HG02678 (cell line): Measurements from ENCODE around the gene PRAME.
"Not testable (repeated sequence)": the region's sequence is repeated elsewhere in the genome, so short reads cannot be mapped to it uniquely, and the experiment has no call there.

Experiments
- ATAC-seq: cut with Tn5 transposase; IDR thresholded peaks from one replicate; pipeline ENCODE4 v1.9.1; 2021; ENCODE audit warnings: mild to moderate bottlenecking, moderate library complexity; ENCODE audit not compliant: unreplicated experiment

PRAME gene

GRCh38 chr22:22581524-22581923 lies 22.5 kb upstream of the PRAME start:
- not testable (repeated sequence) for ATAC-seq

DNA sequence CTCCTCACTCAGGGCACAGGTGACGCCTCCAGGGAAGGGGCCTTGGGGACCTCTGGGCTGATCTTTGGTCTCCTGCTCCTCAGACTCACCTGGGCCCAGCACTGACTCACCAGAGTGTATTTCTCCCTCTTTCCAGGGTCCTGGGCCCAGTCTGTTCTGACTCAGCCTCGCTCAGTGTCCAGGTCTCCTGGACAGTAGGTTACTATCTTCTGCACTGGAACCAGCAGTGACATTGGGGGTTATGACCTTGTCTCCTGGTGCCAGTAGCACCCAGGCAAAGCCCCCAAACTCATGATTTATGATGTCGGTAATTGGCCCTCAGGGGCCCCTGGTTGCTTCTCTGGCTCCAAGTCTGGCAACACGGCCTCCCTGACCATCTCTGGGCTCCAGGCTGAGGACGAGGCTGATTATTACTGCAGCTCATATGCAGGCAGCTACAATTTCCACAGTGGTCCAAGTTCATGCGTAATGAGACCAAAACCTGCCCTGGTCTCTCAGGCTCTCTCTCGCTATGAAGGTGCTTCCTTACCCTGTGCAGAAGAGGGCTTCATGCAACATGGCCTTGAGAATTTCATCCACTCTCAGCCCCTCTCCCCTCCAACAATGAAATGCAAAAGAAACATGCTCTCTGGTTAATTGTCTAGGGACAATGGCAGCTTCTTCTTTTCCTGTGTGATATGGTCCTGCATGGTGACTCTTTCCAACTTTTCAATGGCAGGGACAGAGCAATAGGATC lies 21.0 kb upstream of the PRAME start:
- no peak for ATAC-seq

DNA sequence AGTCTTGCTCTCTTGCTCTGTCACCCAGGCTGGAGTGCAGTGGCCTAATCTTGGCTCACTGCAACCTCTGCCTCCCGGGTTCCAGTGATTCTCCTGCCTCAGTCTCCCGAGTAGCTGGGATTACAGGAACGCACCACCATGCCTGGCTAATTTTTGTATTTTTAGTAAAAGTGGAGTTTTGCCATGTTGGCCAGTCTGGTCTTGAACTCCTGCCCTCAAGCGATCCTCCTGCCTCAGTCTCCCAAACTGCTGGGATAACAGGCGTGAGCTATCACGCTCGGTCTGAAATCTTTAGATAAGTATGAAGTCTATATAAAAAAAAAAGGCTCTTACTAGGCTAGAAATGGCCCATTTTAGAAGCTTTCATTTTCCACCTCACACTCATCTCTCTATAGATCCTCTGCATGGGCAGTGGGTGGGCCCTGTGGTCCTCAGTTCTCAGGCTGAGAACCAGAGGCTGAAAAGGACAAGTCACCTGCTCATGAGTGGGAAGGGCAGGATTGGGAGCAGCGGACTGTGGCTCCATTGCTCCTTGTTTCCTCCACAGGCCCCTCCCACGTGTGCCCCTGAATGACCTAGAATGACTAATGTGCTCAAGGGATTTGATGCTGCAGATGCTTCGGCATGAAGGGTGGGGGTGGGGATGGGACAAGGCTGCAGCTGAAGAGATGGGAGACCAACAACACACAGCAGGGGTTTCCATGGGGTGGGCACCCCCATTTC lies 19.8 kb upstream of the PRAME start:
- no peak for ATAC-seq

- no peak for ATAC-seq
Observed at GRCh38 chr22:22576989-22577427, 17.9 kb upstream of the PRAME start.

DNA sequence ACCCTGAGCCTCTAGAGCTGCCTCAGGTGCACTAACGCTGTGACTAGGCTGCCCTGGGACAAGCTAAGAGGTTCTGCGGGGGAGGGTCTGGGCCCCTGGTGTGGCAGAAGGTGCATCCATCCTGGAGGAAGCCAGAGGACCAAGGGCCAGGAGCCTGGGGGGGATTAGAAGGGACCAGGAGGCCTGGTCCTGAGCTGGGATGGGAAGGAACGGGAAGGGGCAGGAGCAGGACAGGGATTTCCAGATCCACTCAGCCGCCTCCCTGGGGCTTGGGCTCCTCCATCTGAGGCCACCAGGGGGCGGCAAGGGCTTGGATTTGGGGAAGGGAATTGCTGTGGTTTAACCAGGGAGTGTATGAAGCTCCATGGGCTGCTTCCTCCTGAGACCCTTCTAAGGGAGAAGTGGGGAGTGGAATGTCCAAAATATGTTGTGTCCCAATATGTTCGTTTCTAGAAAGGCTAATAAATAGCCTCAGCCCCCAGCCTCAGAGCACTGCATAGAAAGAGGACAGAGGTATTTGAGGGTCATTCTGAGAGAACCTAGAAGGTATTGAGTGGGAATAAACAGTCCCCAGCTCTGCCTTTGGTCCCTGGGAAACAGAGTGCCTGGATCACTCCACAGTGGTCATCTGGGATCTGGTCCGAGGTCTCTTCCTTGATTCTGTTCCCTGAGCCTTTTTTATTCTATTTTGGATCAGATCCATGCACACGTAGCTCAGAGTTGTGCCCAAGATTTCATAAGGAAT lies 17.4 kb upstream of the PRAME start:
- ATAC-seq: no peak

GRCh38 chr22:22574361-22574760 lies 15.3 kb upstream of the PRAME start:
- no peak for ATAC-seq

DNA sequence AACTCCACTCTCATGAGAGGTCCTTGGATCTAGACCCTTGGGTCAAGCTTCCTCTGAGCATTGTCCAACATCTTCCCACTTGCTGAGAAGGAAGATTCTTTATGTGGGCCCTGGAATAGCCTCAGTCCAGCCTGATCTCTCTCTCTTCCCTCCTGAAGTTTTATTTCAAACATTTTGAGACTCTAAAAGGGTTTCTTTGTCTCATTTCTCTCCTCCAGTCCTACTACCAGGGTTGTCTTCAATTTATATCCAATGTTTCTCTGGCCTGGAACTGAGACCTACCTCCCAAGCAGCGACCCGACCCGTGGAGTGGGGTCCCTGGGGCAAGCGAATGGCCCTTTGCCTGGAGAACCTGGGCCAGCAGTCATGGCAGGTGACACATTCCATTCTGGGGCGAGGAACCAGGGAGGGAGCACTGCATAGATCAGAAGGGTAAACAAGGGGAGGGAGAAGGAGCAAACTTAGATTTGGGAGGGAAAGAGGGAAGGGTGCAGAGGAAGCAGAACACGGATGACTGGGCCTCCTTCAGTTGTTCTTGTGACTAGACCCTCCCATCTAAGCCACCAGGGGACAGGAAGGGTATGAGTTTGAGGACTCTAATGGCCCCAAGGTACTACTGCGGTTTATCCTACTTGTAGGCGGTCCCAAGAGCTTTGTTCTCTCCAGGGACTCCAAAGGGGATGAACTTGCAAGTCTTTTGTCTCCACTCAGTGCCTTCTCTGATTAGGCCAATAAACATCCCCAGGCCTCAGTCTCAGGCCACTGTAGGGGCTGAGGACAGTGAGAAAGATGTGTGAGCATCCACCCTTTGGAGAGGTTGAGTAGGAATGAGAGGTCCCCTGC lies 14.2 kb upstream of the PRAME start:
- ATAC-seq: no peak

GRCh38 chr22:22571862-22572261 lies 12.8 kb upstream of the PRAME start:
- ATAC-seq: no peak

- ATAC-seq: no peak
Observed at GRCh38 chr22:22571429-22571828, 12.4 kb upstream of the PRAME start.

GRCh38 chr22:22569218-22569617 lies 10.2 kb upstream of the PRAME start:
- no peak for ATAC-seq

DNA sequence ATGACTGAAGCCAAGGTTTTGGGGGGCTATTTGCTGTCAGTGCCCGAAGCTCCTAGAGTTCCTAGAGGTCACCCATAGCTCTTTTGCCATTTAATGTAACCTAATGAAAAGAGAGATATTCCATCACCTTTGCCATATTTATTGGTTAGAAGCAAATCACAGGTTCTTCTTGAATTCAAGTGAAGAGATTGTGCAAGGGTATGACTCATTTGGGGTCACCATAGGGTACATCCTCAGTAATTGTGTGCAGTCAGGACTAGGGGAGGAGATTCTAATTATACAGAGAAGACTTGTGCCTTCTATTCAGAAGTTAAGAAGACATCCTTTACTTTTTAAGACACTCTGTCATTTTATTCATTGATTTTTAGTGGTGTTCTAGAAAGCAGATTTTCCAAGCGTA lies 6.9 kb upstream of the PRAME start:
- ATAC-seq: no peak

GRCh38 chr22:22558071-22558971 lies 744 bp downstream of the PRAME start:
- no peak for ATAC-seq

- no peak for ATAC-seq
Observed at GRCh38 chr22:22556995-22557925, 1.8 kb downstream of the PRAME start.

- ATAC-seq: no peak
Observed at GRCh38 chr22:22556578-22556977, 2.5 kb downstream of the PRAME start.

DNA sequence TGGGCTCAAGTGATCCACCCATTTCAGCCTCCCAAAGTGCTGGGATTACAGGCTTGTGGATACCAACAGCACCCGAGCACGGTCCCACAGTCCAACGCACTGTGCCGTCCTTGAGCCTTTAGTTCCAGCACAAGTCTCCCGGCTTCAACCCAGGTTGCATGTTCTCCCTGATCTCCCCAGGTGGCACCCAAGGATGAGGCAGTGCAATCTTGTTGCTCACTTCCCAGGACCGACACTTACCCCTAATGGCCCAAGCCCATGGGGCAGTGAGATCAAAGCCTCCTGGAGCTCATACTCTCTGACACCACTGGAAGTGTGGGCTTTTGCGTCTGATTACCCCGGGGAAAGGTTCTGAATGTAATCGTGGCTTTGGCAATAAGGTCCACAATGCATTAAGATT lies 3.5 kb downstream of the PRAME start:
- ATAC-seq: no peak

GRCh38 chr22:22554587-22555284 lies 4.3 kb downstream of the PRAME start:
- no peak for ATAC-seq

DNA sequence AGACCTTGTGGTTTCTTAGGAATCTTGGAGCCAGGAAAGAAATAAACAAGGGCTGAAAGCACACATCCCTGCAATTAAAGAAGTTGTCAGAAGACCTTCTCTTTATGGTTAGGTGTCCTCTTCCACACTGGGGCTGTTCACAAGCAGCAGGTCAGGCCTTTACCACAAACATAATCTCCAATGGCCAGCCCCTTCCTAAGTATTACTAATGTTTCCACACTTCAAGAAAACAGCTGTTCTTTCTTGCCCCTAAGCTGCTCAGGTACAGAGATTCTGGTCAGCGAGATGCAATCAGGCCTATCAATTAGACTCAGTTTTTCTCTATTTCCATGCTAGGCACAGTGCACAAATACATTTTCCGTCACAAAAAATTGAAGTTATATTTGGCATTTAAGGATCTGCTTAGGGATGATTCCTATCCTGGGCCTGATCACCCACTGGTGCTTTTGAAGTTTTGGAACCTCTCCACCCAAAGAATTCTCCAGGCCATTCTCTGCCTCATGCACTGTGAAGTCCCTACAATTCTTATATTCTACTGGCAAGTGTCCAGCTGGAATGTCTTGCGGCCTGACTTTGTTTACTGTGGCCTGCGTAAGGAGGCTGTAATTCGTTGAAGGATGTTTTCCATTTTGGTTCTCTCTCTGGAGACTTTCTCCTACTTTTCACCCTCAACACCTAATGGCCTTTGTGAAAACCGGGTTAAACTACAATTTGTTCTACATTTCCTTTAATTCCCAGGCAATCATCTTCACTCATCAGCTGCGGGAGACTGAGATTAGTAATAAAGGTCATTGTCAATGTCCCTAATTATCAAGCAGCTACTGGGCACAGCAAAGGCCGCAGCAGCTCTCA lies 5.1 kb downstream of the PRAME start:
- ATAC-seq: no peak
